AG10803 (cell line): Measurements from ENCODE around the gene MYH10.
A peak's percentile ranks its signal among the peaks of the same experiment; 100 is the strongest.

Experiments
- DNase-seq: peaks from one replicate; pipeline ENCODE4 v3.0.0; 2010; ENCODE audit warnings: low read depth
- H3K4me3 ChIP-seq: 2 replicates; pipeline ENCODE4 v1.5.1; 2011; ENCODE audit warnings: mild to moderate bottlenecking, low read length, control low read depth
- CTCF ChIP-seq: conservative IDR thresholded peaks from 2 replicates; pipeline ENCODE4 v1.5.1; 2011; ENCODE audit warnings: mild to moderate bottlenecking, low read length, control low read depth, inconsistent platforms

MYH10 gene

GRCh38 chr17:8438441-8438840 is 192.1 kb downstream of the MYH10 start:
- DNase-seq: no peak
- TF ChIP-seq CTCF: no peak
- H3K4me3 ChIP-seq: no peak overlapping the region

- peak; percentile 18 for DNase-seq
- peak overlapping the region; percentile 74 for H3K4me3 ChIP-seq
- no peak for TF ChIP-seq CTCF
These were observed 193.7 kb downstream of the MYH10 start for GRCh38 chr17:8436844-8437171.

GRCh38 chr17:8436169-8436843 is 194.2 kb downstream of the MYH10 start:
- peak overlapping the region; percentile 74 for H3K4me3 ChIP-seq
- peak; percentile 1; the same call in 1 of the 2 replicates for TF ChIP-seq CTCF
- DNase-seq: peak; percentile 71

- DNase-seq: peak; percentile 98
- peak within 1 kb of the TSS; percentile 76 for H3K4me3 ChIP-seq
- no peak for TF ChIP-seq CTCF
These were observed 195.0 kb downstream of the MYH10 start, which contains the start of gene NDEL1 for GRCh38 chr17:8435245-8436168. Gene NDEL1, plus strand, starts transcription at chr17:8435884. Its CDS starts 8,388 bp downstream, at chr17:8444272.

- TF ChIP-seq CTCF: 0 out of 2 replicates have a peak, but pooled peaks have one; percentile 4
- peak; percentile 72 for DNase-seq
- no peak overlapping the region for H3K4me3 ChIP-seq
These were observed 199.6 kb downstream of the MYH10 start for GRCh38 chr17:8430966-8431365.

- TF ChIP-seq CTCF: no peak
These were observed 203.7 kb downstream of the MYH10 start for GRCh38 chr17:8426802-8427201.

More at GRCh38 chr17:8426802-8427201, 203.7 kb downstream of the MYH10 start:
- DNase-seq: no peak
- no peak overlapping the region for H3K4me3 ChIP-seq
